Measurements from ENCODE around the gene RPTN. TPM values are rescaled to one million over a fixed set of nuclear protein-coding genes. Genes with fewer than 3 reads are reported as not detected.

The RPTN gene
- polyA plus RNA-seq, 2 of the 4 experiments (the other 2 are of a cell fraction), result not detected

Other genes with a start within 250 kb of the RPTN start
- gene THEM4, start 249.7 kb downstream of the RPTN start, polyA plus RNA-seq (2011; rRNA removed), result 28.1 and 32.3 TPM in 2 replicates
- gene THEM4, start 249.7 kb downstream of the RPTN start, polyA plus RNA-seq (2017; fragmentation: RNase III; extraction: RNeasy Plus Mini Kit Qiagen cat#74134 plus additional on column Dnase treatment), result 16.6 to 19.6 TPM (median 19.0 TPM) in 3 replicates
- 505 and 515 TPM in 2 replicates for gene S100A10, start 165.4 kb downstream of the RPTN start, polyA plus RNA-seq (2011; rRNA removed)
- 2,059 to 2,476 TPM (median 2,077 TPM) in 3 replicates for gene S100A10, start 165.4 kb downstream of the RPTN start, polyA plus RNA-seq (2017; fragmentation: RNase III; extraction: RNeasy Plus Mini Kit Qiagen cat#74134 plus additional on column Dnase treatment)
- 671 and 1,155 TPM in 2 replicates for gene S100A11, start 122.2 kb downstream of the RPTN start, polyA plus RNA-seq (2011; rRNA removed)
- 1,442 to 1,531 TPM (median 1,500 TPM) in 3 replicates for gene S100A11, start 122.2 kb downstream of the RPTN start, polyA plus RNA-seq (2017; fragmentation: RNase III; extraction: RNeasy Plus Mini Kit Qiagen cat#74134 plus additional on column Dnase treatment)
- gene TCHHL1, start 70.2 kb downstream of the RPTN start, polyA plus RNA-seq (2011; rRNA removed), result not detected in 2 replicates
- not detected in 3 replicates for gene TCHHL1, start 70.2 kb downstream of the RPTN start, polyA plus RNA-seq (2017; fragmentation: RNase III; extraction: RNeasy Plus Mini Kit Qiagen cat#74134 plus additional on column Dnase treatment)
- gene TCHH, start 43.8 kb downstream of the RPTN start, polyA plus RNA-seq (2011; rRNA removed), result 0.07 and 0.08 TPM in 2 replicates
- gene TCHH, start 43.8 kb downstream of the RPTN start, polyA plus RNA-seq (2017; fragmentation: RNase III; extraction: RNeasy Plus Mini Kit Qiagen cat#74134 plus additional on column Dnase treatment), result 0.07 to 0.11 TPM (median 0.09 TPM) in 3 replicates
- not detected in 2 replicates for gene HRNR, start 65.0 kb upstream of the RPTN start, polyA plus RNA-seq (2011; rRNA removed)
- not detected in 3 replicates for gene HRNR, start 65.0 kb upstream of the RPTN start, polyA plus RNA-seq (2017; fragmentation: RNase III; extraction: RNeasy Plus Mini Kit Qiagen cat#74134 plus additional on column Dnase treatment)
- gene FLG, start 166.0 kb upstream of the RPTN start, polyA plus RNA-seq (2011; rRNA removed), result under 0.01 TPM in 1 of 2 replicates, not detected in the other
- 0.01 to 0.03 TPM (median 0.01 TPM) in 3 replicates for gene FLG, start 166.0 kb upstream of the RPTN start, polyA plus RNA-seq (2017; fragmentation: RNase III; extraction: RNeasy Plus Mini Kit Qiagen cat#74134 plus additional on column Dnase treatment)
- gene FLG2, start 200.8 kb upstream of the RPTN start, polyA plus RNA-seq (2011; rRNA removed), result not detected in 2 replicates
- gene FLG2, start 200.8 kb upstream of the RPTN start, polyA plus RNA-seq (2017; fragmentation: RNase III; extraction: RNeasy Plus Mini Kit Qiagen cat#74134 plus additional on column Dnase treatment), result not detected in 3 replicates